ENCODE data around the gene PLEKHA8.

The PLEKHA8 gene

GRCh38 chr7:30028216-30028748, at the start of gene PLEKHA8:
PLEKHA8 (plus strand) TSS chr7:30028412; CDS start chr7:30028763, 351 bp downstream.
- FAIRE-seq (no peak), DNase-seq (ENCODE audit: insufficient read length, low spot score) (peak; percentile 64)
- no peak for TF ChIP-seq CTCF (IDR thresholded peaks at IDR 0.05; ENCODE audit: insufficient read depth, missing control alignments)

GRCh38 chr7:29980151-29980550, 48.1 kb upstream of the PLEKHA8 start:
- no peak for TF ChIP-seq CTCF (IDR thresholded peaks at IDR 0.05; ENCODE audit: insufficient read depth, missing control alignments)
- FAIRE-seq (no peak), DNase-seq (ENCODE audit: insufficient read length, low spot score) (no peak)

GRCh38 chr7:29987083-29987482, 41.1 kb upstream of the PLEKHA8 start:
- FAIRE-seq = no peak
- no peak for DNase-seq (ENCODE audit: insufficient read length, low spot score)
- no peak for TF ChIP-seq CTCF (IDR thresholded peaks at IDR 0.05; ENCODE audit: insufficient read depth, missing control alignments)

- DNase-seq (ENCODE audit: insufficient read length, low spot score) (no peak), FAIRE-seq (no peak)
- TF ChIP-seq CTCF (IDR thresholded peaks at IDR 0.05; ENCODE audit: insufficient read depth, missing control alignments) = no peak
Observed at GRCh38 chr7:29987811-29988317, 40.3 kb upstream of the PLEKHA8 start.

- FAIRE-seq (no peak), DNase-seq (ENCODE audit: insufficient read length, low spot score) (peak; percentile 64)
- no peak for TF ChIP-seq CTCF (IDR thresholded peaks at IDR 0.05; ENCODE audit: insufficient read depth, missing control alignments)
Observed at GRCh38 chr7:29988424-29989256, 39.6 kb upstream of the PLEKHA8 start.

- FAIRE-seq (no peak), DNase-seq (ENCODE audit: insufficient read length, low spot score) (peak; percentile 65)
- no peak for TF ChIP-seq CTCF (IDR thresholded peaks at IDR 0.05; ENCODE audit: insufficient read depth, missing control alignments)
Observed at GRCh38 chr7:29989257-29989995, 38.8 kb upstream of the PLEKHA8 start, which contains the start of gene SCRN1. SCRN1 (minus strand) TSS chr7:29989801; CDS start chr7:29969067, 20,734 bp downstream.

Measured in D721Med (cell line).